Activated CD8-positive, alpha-beta memory T cell treated with anti-CD3 and anti-CD28 coated beads for 4 hours (primary cell): ENCODE results near the gene ABCC3.

Experiments used
- DNase-seq, 2 donors: peaks; one replicate each; pipeline ENCODE4 v3.0.0-alpha.2; 2020; ENCODE audit warnings: low read depth in 2 of 2

The ABCC3 gene

GRCh38 chr17:50737118-50737698 is 102.5 kb downstream of the ABCC3 start:
- no peak for DNase-seq

DNA sequence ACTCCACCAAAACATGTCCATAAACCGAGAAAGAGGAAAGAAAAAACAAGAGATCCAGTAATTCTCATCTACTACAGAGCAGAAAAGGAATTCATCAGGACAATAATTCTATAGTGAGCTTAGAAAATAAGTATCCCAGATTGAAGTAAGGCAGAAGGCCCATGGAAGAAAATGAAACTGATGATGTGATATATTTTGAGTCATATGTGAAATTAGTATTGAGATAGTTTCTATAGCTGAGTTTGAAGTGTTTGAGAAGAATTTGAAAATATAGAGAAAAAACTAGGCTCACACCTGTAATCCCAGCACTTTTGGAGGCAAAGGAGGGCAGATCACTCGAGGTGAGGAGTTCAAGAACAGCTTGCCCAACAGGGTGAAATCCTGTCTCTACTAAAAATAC is 104.4 kb downstream of the ABCC3 start:
- no peak for DNase-seq
